Endodermal cell (in vitro differentiated cells): ENCODE data around the gene PPP2R1A. TPM values are rescaled to one million over a fixed set of nuclear protein-coding genes. Genes with fewer than 3 reads are reported as not detected.

Experiments used
- DNase-seq: peaks from one replicate; pipeline ENCODE4 v3.0.0-alpha.2; 2017
- H3K27ac ChIP-seq: 2 replicates; pipeline ENCODE4 v1.5.1; 2013; ENCODE audit warnings: mild to moderate bottlenecking, low read depth, low read length, moderate library complexity
- H3K27me3 ChIP-seq: 2 replicates; pipeline ENCODE4 v1.6.1; 2013; ENCODE audit warnings: mild to moderate bottlenecking, low read length, moderate library complexity; ENCODE audit not compliant: insufficient read depth, control insufficient read depth, poor library complexity, severe bottlenecking
- H3K36me3 ChIP-seq: 2 replicates; pipeline ENCODE4 v1.7.0; 2013; ENCODE audit warnings: mild to moderate bottlenecking, low read length, moderate library complexity; ENCODE audit not compliant: control insufficient read depth, insufficient read depth
- H3K4me1 ChIP-seq: one replicate; pipeline ENCODE4 v1.7.0; 2013; ENCODE audit warnings: low read length; ENCODE audit not compliant: control insufficient read depth, insufficient read depth
- H3K4me3 ChIP-seq: 2 replicates; pipeline ENCODE4 v1.5.1; 2013; ENCODE audit warnings: mild to moderate bottlenecking, low read length, moderate library complexity
- H3K9ac ChIP-seq: 2 replicates; pipeline ENCODE4 v1.6.1; 2013; ENCODE audit warnings: mild to moderate bottlenecking, low read length, moderate library complexity; ENCODE audit not compliant: poor library complexity, severe bottlenecking; ENCODE audit errors: extremely low read depth
- H3K9me3 ChIP-seq: 2 replicates; pipeline ENCODE4 v1.6.1; 2013; ENCODE audit warnings: mild to moderate bottlenecking, low read length, moderate library complexity; ENCODE audit not compliant: control insufficient read depth
- H3K27ac Mint-ChIP-seq: 2 replicates; pipeline ENCODE4 v1.8.0; 2020; ENCODE audit warnings: mixed read lengths
- H3K27me3 Mint-ChIP-seq: 2 replicates; pipeline ENCODE4 v1.8.0; 2021; ENCODE audit warnings: mild to moderate bottlenecking, mixed read lengths; ENCODE audit not compliant: insufficient read depth
- H3K36me3 Mint-ChIP-seq: 2 replicates; pipeline ENCODE4 v1.8.0; 2020; ENCODE audit warnings: low read depth, mixed read lengths
- H3K4me1 Mint-ChIP-seq: 2 replicates; pipeline ENCODE4 v1.8.0; 2020; ENCODE audit warnings: mixed read lengths
- H3K4me3 Mint-ChIP-seq: 2 replicates; pipeline ENCODE4 v1.8.0; 2020; ENCODE audit warnings: mild to moderate bottlenecking, moderate library complexity, mixed read lengths
- H3K9me3 Mint-ChIP-seq: 2 replicates; pipeline ENCODE4 v1.8.0; 2020; ENCODE audit warnings: mild to moderate bottlenecking, mixed read lengths
- WGBS, 2 experiments: methylation state at CpG; one replicate each; pipeline versions ENCODE4 v1.1.5 to v1.1.7; 2013; ENCODE audit warnings: missing lambda C conversion rate in 2 of 2, mixed read lengths in 1 of 2; ENCODE audit not compliant: insufficient coverage in 1 of 2, insufficient read length in 1 of 2; 5-methylcytosine and 5-hydroxymethylcytosine counted together
- total RNA-seq, 2 donors: library from RNA; stranded (reverse); fragmentation: NEBNext Ultra II Directional in 1 of 2; extraction: Animal tissue kit (Norgen Biotek cat#: 25700) in 1 of 2; gene quantifications; 2 replicates in 1 of 2; 3 replicates in 1 of 2; pipeline ENCODE4 v1.2.1, GENCODE V29; 2021
- TF ChIP-seq, protein P1 (sequence below): fragments of 200-600 bp; sonication (generic); conservative IDR thresholded peaks from 2 replicates; pipeline ENCODE4 v1.5.0; 2021; ENCODE audit warnings: antibody characterized with exemption, mild to moderate bottlenecking

The PPP2R1A gene
- total RNA-seq, 2 donors from 2014 or later: 345 to 348 TPM

DNA sequence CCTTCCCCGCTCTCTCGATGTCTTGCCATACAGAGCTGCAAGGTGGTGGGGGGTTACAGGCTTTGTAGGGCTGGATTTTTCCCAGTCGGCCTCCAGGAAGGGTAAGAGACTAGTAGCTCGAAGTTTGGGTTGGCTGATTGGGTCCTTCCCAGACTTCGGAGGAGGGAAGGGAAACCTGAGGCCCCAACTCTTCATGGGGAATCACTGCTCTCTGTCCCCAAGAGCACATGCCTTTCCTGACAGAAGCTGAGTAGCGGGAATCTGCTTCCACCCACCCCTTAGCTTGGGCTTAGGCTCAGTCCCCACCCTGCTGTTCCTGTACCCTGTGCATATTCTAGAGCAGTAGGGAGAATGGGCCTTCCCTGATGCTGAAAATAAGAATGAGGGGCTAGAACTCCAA is 39.7 kb downstream of the PPP2R1A start:
- H3K36me3 ChIP-seq: peaks cover 40% of the 10 kb centered on the region
- no peaks in the 10 kb centered on the region for H3K9me3 ChIP-seq
- H3K27ac ChIP-seq: no peak overlapping the region
- Mint-ChIP-seq H3K4me1 (peaks cover 3% of the 10 kb centered on the region), H3K36me3 (peaks cover 60% of the 10 kb centered on the region), H3K27me3 (no peaks in the 10 kb centered on the region), H3K9me3 (no peaks in the 10 kb centered on the region), H3K4me3 (no peak overlapping the region), H3K27ac (no peak overlapping the region)
- TF ChIP-seq, protein P1, sequence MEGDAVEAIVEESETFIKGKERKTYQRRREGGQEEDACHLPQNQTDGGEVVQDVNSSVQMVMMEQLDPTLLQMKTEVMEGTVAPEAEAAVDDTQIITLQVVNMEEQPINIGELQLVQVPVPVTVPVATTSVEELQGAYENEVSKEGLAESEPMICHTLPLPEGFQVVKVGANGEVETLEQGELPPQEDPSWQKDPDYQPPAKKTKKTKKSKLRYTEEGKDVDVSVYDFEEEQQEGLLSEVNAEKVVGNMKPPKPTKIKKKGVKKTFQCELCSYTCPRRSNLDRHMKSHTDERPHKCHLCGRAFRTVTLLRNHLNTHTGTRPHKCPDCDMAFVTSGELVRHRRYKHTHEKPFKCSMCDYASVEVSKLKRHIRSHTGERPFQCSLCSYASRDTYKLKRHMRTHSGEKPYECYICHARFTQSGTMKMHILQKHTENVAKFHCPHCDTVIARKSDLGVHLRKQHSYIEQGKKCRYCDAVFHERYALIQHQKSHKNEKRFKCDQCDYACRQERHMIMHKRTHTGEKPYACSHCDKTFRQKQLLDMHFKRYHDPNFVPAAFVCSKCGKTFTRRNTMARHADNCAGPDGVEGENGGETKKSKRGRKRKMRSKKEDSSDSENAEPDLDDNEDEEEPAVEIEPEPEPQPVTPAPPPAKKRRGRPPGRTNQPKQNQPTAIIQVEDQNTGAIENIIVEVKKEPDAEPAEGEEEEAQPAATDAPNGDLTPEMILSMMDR: no peak
- 96% methylated on average over 4 to 6 of the region's 6 CpGs for WGBS, 2 experiments
- no peak overlapping the region for H3K9ac ChIP-seq
- no peaks in the 10 kb centered on the region for H3K4me1 ChIP-seq
- H3K27me3 ChIP-seq: no peaks in the 10 kb centered on the region
- no peak overlapping the region for H3K4me3 ChIP-seq
- no peak for DNase-seq

DNA sequence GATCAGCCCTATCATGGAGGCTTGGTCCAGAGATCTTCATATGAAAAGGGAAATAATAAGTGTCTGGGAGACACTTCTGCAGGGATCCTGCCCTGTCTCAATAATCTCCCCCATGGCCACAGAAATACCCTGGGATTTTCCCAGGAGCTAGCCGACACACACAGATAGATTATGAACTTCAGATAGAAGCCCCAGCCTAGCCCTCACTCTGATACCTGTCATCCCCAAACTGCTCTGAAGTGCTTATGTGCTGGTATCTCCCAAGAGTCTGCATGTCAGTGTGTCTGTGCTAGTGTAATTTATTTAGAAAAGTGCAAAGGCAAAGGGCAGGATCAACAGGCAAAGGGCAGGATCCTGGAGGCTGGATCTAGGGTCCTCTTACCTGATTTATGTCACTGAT is 40.8 kb downstream of the PPP2R1A start:
- Histone ChIP-seq H3K36me3 (peaks cover 30% of the 10 kb centered on the region), H3K27ac (no peak overlapping the region), H3K27me3 (no peaks in the 10 kb centered on the region), H3K9me3 (no peaks in the 10 kb centered on the region), H3K9ac (no peak overlapping the region), H3K4me1 (no peaks in the 10 kb centered on the region), H3K4me3 (no peak overlapping the region)
- H3K27me3 Mint-ChIP-seq: no peaks in the 10 kb centered on the region
- no peaks in the 10 kb centered on the region for H3K9me3 Mint-ChIP-seq
- peaks cover 50% of the 10 kb centered on the region for H3K36me3 Mint-ChIP-seq
- DNase-seq: no peak
- TF ChIP-seq, protein P1: no peak
- H3K4me1 Mint-ChIP-seq: peaks cover 3% of the 10 kb centered on the region
- 100% methylated on average over 1 of the region's 1 CpG; no CpG with 5 or more reads in 1 of the 2 experiments for WGBS, 2 experiments
- no peak overlapping the region for H3K4me3 Mint-ChIP-seq
- H3K27ac Mint-ChIP-seq: peak overlapping the region; percentile 83

DNA sequence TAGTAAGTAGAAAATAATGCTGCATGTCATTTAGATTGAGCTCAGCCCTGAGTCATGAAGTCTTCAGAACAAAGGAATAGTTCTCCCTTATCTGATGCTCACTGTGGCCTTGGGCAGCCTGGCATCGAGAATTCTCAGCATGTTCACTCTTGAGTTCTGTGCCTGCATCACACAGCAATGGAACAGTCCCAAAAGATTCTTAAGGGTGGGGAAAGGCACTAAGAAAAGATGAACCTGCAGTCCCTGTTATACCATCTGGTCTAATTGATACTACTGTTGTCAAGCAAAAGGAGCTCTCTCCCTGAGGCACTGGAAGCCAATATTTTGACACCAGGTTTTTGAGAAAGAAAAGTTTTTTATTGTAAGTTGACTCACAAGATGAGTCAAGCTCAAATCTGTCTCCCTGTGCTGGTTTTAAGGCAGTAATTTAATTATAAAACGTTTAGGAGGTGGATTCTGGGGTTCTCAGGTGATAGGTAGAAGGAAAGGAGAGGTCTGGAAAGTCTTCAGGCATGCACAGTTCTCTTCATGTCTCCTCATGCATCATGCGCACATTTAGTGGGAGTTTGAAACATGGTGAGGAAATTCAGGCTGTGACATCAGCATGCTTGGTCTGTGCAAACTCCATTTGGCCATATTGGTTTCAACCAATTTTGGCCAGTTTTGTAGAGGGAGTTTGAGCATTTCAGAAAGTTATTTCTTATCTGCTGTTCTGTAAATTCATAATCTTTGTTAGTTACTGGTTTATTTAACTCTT is 41.5 kb downstream of the PPP2R1A start:
- peaks cover 24% of the 10 kb centered on the region for H3K36me3 ChIP-seq
- H3K27me3 Mint-ChIP-seq: no peaks in the 10 kb centered on the region
- no peaks in the 10 kb centered on the region for H3K27me3 ChIP-seq
- H3K4me3 Mint-ChIP-seq: no peak overlapping the region
- no peaks in the 10 kb centered on the region for H3K9me3 Mint-ChIP-seq
- 81 to 88% methylated on average over 3 of the region's 3 CpGs for WGBS, 2 experiments
- no peaks in the 10 kb centered on the region for H3K9me3 ChIP-seq
- H3K27ac ChIP-seq: no peak overlapping the region
- no peak for DNase-seq
- no peak overlapping the region for H3K4me3 ChIP-seq
- H3K9ac ChIP-seq: no peak overlapping the region
- H3K27ac Mint-ChIP-seq: peak overlapping the region; percentile 83
- H3K4me1 ChIP-seq: no peaks in the 10 kb centered on the region
- peaks cover 44% of the 10 kb centered on the region for H3K36me3 Mint-ChIP-seq
- H3K4me1 Mint-ChIP-seq: peaks cover 3% of the 10 kb centered on the region
- TF ChIP-seq, protein P1: no peak
